Body of pancreas (tissue), 4 donors: Measurements from ENCODE around the gene SMIM5.
"Not testable (repeated sequence)": the region's sequence is repeated elsewhere in the genome, so short reads cannot be mapped to it uniquely, and the experiment has no call there.

Experiments
- POLR2A ChIP-seq, 3 donors: fragments of 450-650 bp; IDR thresholded peaks; one replicate each; pipeline ENCODE4 v1.6.1; 2016; ENCODE audit warnings: antibody characterized with exemption in 3 of 3, mild to moderate bottlenecking in 2 of 3
- TF ChIP-seq, protein P1 (sequence below), 7 experiments: fragments of 450-650 bp in 4 of 7; fragments of 200-600 bp in 3 of 7; sonication (generic) in 3 of 7; IDR thresholded peaks; one replicate each; pipeline ENCODE4 v1.5.1; 2016 to 2019; ENCODE audit warnings: antibody characterized with exemption in 7 of 7

DNA sequence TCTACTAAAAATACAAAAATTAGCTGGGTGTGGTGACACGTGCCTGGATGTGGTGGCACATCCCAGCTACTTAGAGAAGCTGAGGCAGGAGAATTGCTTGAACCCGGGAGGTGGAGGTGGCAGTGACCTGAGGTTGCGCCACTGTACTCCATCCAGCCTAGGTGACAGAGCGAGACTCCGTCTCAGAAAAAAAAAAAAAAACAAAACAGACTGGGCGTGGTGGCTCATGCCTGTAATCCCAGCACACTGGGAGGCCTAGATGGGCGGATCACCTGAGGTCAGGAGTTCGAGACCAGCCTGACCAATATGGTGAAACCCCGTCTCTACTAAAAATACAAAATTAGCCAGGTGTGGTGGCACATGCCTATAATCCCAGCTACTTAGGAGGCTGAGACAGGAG lies 39.8 kb upstream of the SMIM5 start:
- TF ChIP-seq, protein P1, sequence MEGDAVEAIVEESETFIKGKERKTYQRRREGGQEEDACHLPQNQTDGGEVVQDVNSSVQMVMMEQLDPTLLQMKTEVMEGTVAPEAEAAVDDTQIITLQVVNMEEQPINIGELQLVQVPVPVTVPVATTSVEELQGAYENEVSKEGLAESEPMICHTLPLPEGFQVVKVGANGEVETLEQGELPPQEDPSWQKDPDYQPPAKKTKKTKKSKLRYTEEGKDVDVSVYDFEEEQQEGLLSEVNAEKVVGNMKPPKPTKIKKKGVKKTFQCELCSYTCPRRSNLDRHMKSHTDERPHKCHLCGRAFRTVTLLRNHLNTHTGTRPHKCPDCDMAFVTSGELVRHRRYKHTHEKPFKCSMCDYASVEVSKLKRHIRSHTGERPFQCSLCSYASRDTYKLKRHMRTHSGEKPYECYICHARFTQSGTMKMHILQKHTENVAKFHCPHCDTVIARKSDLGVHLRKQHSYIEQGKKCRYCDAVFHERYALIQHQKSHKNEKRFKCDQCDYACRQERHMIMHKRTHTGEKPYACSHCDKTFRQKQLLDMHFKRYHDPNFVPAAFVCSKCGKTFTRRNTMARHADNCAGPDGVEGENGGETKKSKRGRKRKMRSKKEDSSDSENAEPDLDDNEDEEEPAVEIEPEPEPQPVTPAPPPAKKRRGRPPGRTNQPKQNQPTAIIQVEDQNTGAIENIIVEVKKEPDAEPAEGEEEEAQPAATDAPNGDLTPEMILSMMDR (IDR thresholded peaks at IDR 0.05): not testable (repeated sequence)
- not testable (repeated sequence) for TF ChIP-seq POLR2A (IDR thresholded peaks at IDR 0.05)
